OCI-LY7 (cell line): ENCODE measurements around the gene TNIK.

Experiments
- EZH2phosphoT487 ChIP-seq: fragments of 200-600 bp; sonication (generic); IDR thresholded peaks from 2 replicates; pipeline ENCODE4 v1.6.1; 2018; ENCODE audit warnings: low read depth, borderline replicate concordance, mild to moderate bottlenecking, mixed run types, antibody characterized with exemption, low read length, moderate library complexity, mixed read lengths
- TF ChIP-seq, protein P1 (sequence below): fragments of 200-600 bp; sonication (generic); conservative IDR thresholded peaks from 2 replicates; pipeline ENCODE4 v1.5.1; 2014; ENCODE audit warnings: mild to moderate bottlenecking, antibody characterized with exemption, low read length, moderate library complexity, mixed read lengths

- TF ChIP-seq, protein P1, sequence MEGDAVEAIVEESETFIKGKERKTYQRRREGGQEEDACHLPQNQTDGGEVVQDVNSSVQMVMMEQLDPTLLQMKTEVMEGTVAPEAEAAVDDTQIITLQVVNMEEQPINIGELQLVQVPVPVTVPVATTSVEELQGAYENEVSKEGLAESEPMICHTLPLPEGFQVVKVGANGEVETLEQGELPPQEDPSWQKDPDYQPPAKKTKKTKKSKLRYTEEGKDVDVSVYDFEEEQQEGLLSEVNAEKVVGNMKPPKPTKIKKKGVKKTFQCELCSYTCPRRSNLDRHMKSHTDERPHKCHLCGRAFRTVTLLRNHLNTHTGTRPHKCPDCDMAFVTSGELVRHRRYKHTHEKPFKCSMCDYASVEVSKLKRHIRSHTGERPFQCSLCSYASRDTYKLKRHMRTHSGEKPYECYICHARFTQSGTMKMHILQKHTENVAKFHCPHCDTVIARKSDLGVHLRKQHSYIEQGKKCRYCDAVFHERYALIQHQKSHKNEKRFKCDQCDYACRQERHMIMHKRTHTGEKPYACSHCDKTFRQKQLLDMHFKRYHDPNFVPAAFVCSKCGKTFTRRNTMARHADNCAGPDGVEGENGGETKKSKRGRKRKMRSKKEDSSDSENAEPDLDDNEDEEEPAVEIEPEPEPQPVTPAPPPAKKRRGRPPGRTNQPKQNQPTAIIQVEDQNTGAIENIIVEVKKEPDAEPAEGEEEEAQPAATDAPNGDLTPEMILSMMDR: no peak
- no peak for TF ChIP-seq EZH2phosphoT487
Measured at GRCh38 chr3:171282041-171282440, 178.2 kb downstream of the TNIK start.
